Astrocyte of the hippocampus (primary cell): Measurements from ENCODE around the gene INPP4B.

ENCODE experiments used
- DNase-seq: peaks from one replicate; pipeline ENCODE4 v3.0.0; 2011; ENCODE audit warnings: low read depth, low spot score

INPP4B gene

DNA sequence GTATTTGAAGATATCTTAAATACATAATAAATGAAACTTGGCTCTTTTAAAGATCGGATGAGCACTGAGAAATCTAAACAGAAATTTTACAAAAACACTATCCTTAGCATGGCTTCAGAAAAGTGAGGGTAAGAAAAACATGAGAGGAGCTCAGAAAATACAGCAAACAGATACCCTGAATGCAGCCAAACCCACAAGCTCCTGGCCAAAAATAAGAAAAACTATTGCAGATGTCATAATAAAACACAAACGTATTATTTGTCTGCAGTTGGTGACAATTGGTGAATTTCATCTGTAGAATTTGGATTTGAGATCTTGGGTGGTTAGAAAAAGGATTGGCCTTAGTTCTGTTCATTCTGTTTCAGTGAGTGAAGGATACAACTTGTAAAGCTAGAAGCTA is 603.9 kb downstream of the INPP4B start:
- DNase-seq = no peak

DNA sequence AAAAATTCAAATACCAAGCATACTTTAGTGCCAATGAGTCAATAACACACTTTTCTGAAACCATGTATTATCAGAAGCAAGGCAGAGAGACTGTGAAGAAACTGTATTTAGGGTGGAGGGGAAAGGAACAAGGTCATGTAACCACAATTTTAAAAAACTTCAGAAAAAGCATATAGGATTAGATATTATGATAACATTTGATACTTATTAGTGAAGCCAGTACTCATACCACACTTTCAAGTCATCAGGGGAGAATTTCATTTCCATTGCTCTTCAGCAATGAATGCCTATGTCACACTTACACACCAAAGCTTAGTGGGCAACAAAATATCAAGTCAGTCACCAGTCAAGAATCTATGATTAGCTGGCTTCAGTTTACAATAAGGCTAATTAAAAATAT is 607.5 kb downstream of the INPP4B start:
- DNase-seq = peak; percentile 39

DNA sequence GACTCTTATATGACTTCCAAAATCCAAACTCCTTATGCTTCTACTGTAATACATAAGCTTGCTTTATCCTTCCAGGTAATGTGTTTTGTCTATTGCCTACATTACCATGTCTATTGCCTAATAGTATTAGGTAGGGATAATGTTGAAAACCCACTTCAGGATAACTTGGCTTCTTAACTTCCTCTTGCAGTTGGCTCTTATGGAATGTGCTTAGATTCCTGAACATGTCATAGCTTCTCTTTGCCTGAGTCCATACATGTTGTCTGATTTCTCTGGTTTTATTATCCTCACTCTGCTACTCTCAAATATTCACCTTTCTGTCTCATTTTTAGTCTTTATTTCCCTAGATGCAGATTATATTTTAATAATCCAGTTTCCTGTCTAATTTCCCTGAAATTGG is 609.8 kb downstream of the INPP4B start:
- no peak for DNase-seq

DNA sequence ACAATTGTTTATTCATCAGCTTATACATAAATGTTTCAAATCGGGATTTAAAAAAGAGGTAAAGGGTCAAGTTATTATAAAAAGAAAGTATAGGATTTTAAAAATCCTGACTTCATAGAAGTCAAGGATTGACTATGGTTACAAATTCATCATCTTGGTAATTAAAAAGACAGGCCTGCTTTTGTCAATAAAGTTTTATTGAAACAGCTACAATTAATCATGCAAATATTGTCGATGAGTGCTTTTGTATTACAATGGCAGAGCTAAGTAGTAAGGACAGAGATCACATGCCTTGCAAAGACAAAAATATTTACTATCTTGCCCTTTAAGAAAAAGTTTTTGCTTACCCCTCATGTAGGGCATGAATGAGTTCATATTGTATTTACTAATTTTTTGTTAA is 614.3 kb downstream of the INPP4B start:
- DNase-seq = no peak

DNA sequence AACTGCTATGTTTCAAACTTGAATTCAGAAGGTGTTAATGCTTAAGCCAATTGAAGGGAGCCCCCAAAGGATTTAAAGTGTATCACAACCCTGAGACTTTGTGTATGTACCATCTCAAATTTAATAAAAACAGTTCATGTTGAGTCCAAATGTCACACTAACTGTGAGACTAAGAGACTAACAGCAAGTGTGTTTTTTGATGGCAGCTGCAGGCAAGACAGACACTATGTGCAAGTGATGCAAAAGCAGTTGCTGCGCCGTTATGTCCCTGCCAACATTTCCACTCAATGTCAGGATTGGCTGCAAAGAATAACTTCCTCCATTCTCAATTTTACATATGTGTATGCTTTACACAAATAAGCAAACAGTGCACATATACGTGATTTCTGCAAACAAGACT is 615.1 kb downstream of the INPP4B start:
- no peak for DNase-seq

DNA sequence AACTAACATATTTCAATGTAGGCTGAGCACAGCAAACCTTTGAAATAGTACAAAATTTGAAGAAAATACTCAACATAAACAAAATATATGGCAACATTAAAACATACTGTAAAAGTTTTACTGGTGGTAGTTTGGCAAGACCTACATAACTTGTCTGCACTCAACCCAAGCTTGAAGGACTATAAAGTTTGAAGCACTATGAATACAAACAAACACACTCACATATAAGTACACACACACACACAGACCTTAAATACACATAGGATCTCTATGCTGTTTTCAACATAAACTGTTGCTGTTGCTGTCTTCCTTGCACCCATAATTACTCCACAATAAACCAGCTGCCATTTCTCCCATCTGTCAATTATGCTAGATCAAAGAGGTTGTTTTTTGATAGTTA is 620.1 kb downstream of the INPP4B start:
- DNase-seq = no peak

DNA sequence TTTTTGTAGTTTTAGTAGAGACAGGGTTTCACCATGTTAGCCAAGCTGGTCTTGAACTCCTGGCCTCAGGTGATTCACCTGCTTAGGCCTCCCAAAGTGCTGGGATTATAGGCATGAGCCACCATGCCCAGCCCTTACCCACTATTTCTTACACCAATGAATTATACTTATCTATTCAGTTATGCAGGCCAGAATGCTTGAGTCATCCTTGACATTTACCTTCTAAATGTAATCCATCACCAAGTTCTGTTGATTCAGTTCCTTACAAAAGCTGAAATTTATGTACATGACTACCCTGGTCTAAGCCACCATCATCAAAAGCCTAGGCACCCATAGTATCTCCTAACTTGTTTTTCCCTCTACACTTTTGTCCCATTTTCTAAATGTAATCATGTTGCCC is 624.0 kb downstream of the INPP4B start:
- peak; percentile 41 for DNase-seq

DNA sequence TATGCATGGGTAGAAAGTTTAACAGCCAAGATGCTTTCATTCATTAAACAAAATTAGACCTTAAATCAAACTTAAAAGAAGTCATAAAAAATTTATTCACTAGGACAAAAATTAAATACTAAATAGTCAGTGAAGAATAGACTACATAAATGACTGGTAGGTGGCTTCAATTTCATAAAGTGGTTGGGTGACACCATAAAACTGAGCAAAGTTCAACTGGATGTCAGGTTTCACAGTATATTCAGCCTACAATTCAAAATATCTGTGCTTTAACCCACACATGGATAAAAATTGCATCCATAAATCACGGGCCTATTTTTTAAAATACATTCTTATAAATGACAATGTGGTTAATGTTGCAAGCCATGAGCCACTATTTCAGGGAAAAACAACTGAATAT is 627.4 kb downstream of the INPP4B start:
- no peak for DNase-seq

DNA sequence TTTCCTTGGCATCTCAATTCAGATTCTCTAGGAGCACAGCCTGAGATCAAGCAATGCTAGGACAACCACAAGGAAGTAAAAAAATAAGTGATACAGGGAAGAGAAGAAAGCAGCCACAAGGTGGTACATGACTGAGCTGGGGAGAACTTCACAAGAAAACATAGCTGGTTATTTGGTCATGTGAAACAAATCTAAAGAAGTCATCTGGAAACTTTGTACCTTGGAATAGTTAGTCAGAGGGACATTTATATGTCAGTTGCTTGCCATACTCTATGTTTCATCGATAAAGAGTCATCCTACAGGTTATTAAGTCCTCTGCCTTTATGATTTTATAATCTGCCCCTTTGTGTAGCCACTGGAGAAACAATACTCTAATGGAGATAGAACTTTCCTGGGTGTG is 634.7 kb downstream of the INPP4B start:
- no peak for DNase-seq

DNA sequence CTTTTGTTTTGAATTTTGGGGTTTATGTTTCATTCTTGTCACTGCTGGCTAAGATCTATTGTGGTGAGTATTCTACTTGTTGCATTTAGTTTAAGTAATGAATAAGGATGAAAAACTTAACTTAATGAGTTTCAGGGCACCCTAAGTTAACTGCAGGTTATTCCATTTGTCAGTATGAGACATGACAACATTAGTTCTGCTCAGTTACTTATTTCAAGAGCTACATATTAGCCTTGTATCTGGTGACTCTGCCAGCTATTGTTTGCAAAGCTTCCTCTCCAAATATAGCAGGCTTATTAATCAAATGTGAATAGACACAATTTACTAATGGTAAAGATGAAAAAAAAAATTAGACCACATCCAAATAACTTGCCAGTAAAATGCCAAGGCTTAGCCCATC is 642.6 kb downstream of the INPP4B start:
- no peak for DNase-seq

DNA sequence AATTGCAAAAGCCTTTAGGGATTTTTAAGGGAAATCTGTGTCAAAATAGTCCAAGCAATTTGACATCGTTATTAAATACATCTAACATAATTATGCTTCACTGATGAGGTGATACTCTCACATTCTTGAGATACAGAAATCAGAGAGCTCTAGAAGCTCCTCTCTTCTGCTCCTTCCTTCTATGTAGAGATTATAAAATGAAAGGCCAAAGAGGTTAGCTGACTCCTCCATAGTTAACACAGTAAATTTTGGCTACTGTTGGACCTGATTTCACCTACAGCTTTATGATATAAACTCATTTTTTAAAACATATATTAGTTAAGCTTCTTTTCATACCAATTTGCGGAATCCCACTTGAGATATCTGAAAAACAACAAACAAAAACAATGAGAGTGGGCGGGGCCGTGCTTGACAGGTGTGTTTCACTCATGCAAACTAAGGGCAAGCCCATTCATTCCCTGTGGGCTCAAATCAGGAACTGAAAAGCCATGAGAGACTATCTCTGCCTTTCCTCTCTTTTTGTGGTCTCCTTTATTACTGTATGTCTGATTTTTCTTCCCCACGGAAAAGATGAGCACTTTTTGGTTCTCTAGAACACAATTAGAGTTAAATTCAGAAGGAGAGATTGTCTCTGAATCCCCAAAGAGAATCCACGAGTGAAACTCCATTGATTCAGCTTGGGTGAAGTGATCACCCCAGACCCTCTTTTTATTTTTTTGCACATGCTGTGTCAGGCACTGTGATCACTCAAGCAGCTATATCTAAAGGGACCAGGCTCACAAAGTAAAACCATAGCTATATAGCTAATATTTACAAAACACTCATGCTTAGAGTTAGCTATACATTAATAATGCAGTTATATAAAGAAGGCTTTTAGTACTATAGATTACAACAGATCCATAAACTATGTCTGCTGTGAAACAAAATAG is 643.4 kb downstream of the INPP4B start:
- DNase-seq = no peak

DNA sequence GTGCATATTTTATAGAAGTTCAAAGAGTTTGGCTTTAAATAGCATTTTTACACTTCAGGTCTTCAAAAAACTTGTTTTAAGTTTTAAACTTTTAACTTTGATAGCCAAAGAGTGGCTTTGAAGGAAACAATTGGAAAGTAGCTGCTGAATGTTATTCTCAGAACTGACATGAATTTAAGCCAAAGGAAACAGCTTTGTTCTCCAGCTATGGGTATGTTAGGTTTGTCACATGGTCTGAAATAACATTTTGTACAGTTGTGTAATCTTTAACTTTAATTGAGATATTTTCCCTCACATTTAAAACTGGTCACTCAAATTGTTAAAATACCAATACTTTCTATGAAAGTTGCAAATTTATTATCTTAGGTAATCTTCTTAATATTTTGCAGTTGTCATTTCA is 645.1 kb downstream of the INPP4B start:
- peak; percentile 42 for DNase-seq

DNA sequence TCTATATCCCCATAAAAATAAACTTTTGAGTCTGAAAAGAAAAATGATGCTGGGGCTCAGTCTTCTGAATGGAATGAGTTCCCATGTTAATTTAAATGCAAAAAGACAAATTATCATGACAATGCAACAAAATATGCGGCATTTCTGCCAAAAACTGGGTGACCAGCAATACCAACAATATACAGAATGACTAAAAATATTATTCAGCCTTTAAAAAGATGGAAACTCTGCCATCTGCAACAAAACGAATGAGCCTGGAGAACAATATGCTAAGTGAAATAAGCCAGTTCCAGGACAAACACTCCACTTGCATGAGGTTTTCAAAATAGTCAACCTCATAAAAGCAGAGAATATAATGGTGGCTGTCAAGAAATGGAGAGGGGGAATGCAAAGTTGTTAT is 651.2 kb downstream of the INPP4B start:
- DNase-seq = peak; percentile 78

DNA sequence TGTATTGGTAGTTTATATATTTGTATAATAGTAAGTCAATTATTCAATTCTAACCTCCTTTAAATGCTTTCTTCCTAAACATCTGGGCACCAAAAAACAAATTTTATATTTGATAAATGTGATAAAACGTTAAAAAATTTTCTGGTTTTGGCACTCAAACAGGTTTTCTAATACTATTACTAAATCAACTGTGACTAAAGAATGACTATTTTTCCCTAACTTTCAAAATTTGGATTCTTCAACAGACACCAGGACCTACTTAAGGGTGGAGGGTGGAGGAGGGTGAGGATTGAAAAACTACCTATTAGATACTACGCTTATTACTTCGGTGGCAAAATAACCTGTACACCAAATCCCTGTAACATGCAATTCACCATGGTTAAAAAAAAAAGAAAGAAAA is 654.2 kb downstream of the INPP4B start:
- no peak for DNase-seq

DNA sequence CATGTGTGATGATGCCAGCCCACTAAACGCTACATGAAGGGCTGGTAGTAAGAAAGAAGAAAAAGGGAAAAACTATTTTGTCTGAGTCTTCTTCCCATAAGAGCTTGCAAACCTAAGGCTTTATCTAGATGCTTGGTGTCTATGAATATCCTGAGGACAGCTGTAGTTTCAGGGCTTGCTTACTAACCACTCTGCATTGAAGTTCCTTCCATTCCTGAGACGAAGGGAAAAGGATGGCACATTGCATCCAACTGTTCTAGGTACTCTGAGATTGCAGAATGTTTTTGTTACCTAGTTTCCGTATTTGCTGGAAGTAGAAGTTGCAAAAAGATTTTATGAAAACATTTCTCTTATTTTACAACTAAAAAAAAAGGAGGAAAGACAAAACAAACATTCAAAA is 665.1 kb downstream of the INPP4B start:
- no peak for DNase-seq

DNA sequence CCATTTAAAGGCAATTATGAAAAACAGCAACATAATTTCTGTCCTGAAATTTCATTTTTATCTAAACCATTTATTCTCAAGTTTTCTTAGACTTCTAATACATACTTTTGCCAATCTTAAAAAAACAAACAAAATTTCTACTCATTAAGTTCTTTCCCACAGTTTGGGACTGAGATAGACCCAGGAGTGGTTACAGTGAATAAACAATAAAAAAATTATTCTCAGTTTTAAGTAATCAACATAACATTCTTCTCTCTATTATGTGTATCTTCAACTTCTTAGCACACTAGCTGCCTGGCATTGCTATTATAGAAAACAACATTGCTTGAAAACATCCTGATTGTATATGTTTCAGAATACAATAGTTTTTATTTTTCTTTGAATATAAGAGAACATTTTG is 676.9 kb downstream of the INPP4B start:
- no peak for DNase-seq

DNA sequence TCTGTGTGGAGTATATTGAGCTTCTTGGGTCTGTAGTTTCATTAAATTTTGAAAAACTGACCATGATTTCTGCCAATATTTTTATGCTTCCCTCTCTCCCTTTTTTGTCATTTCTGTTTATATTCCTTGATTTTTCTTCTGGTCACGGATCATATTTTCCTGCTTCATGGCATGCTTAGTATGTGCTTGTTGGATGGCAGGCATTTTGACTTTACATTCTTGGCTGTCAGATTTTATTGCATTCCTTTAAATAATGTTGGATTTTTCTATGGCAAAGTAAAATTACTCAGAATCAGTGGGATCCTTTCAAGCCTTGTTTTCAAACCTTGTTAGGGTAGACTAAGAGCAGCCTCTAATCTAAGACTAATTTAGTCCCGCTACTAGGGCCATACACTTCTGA is 677.9 kb downstream of the INPP4B start:
- DNase-seq = peak; percentile 7

DNA sequence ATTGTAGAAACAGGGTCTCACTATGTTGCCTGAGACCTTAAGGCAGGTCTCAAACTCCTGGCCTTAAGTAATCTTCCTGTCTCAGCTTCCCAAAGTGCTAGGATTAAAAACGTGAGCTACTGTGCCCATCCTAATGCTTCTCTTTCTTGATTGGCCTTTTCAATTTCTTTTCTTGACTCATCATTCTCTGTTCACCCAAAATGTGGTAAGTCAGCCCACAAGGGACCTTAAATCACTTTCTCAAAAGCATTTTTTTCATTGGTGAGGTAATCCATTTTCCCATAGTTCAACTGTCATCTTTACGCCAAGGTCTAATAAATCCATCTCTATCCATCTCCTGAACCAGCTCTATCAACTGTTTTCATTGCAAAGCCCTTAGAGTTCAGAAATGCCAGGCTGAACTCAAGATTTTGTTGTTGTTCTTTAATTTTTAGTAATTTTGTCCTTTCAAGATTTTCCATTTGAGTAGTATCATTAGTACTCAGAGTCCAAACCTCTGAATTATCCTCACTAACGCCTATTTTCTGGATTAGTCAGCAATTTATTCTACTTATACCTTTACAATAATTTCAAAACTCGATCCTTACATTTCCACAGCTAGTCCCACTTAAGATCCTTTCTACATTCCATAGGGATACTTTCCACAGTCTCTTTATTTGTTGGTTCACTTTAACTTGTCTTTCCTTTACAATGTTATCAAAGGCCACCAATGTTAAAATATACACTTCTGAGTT is 681.2 kb downstream of the INPP4B start:
- no peak for DNase-seq

DNA sequence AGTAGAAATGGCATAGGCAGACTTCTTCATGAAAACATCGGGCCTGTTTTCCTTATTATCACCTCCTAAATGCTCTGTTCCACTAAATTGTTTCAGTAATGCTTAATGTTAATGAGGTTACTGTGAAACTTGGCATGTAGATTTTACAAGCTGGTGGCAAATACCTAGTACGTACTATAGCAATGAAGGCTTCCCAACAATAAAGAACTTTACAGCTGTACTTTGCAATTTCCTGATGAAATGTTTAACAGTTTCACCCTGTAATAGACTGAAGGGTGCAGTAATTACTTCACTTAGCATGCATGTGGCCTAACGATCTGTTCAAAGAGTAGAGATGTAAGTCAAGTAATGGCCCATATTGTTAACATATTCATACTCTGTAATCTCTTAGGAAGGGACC is 685.0 kb downstream of the INPP4B start:
- no peak for DNase-seq

DNA sequence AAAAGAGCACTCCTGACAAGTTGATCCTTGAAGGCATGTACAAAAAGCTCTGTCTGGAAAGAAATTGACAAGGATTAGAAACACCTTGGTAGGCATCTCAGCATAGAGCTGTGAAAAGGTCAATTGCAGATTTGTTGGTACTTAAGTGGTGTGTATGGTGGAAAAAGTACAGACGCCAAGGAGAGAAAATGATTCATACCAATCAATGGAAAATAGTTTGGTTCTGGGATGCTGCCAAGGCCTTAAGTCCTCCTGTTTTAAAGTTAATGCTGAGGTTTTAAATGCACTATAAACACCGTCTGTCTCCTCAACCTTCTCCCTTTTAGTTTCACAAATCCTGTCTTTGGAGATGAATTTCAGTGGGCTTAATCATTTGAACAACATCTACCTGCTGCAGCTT is 685.6 kb downstream of the INPP4B start:
- DNase-seq = peak; percentile 74

DNA sequence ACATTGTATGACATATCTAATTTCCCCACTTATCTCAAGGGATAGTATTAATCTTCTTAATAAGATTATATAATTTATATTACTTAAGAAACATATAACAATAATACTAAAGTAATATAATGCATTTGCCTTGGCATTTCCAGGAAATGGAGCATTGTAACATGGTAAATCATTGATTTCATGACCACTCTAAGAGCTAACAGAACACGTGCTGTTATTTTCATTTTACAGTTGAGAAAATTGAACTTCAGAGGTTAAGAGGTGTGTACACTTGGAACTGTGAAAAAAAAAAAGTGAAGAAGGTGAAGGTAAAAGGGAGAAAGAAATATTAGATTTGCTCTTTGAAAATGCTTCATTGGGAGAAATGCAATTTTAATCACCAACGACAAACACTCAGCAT is 687.1 kb downstream of the INPP4B start:
- no peak for DNase-seq

DNA sequence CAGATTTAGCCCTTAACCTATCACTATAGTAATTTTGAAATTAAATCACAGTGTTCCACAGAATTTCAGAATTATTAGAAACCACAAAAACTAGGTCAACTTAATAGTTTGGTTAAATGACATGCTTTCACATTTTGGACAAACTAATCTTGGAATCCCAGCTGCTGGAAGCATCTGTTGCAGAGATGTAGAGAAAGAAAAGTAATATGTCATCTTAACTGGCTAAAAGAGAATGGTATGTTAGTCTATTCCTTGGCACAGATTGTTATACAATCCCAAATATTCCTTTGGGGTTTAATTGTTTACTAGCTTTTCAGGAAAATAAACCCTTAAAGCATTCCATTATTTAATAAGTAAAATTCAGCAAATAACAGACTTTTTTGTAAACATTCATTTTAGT is 689.8 kb downstream of the INPP4B start:
- DNase-seq = no peak

DNA sequence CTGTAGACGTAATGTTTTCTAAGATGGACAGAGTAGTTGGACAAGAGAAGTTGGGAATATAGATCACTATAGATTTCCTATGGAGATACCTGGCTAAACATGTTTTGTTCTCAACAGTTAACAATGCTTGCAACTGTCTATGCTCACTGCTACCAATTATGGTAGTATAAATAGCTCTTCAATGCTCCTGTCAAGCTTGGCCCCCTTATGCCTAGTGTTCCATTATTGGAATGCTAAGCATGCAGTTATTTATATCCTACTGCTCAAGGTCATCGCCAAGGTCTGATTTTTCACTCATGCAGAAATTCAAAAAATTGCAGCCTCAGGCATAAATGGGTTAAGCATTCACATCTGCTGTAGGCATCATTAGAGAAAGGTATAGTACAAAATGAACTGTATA is 690.8 kb downstream of the INPP4B start:
- DNase-seq = peak; percentile 5
